B cell (primary cell): ENCODE data around the gene TEX101.

ENCODE experiments used
- EZH2 ChIP-seq: IDR thresholded peaks from 2 replicates; pipeline ENCODE4 v1.6.1; 2012; ENCODE audit warnings: borderline replicate concordance, low read depth, mild to moderate bottlenecking, moderate library complexity, low read length; ENCODE audit not compliant: insufficient read depth, poor library complexity, severe bottlenecking
- TF ChIP-seq, protein P1 (sequence below): fragments of 200-600 bp; IDR thresholded peaks from one replicate; pipeline ENCODE4 v1.8.0; 2022; ENCODE audit warnings: antibody characterized with exemption, mild to moderate bottlenecking

DNA sequence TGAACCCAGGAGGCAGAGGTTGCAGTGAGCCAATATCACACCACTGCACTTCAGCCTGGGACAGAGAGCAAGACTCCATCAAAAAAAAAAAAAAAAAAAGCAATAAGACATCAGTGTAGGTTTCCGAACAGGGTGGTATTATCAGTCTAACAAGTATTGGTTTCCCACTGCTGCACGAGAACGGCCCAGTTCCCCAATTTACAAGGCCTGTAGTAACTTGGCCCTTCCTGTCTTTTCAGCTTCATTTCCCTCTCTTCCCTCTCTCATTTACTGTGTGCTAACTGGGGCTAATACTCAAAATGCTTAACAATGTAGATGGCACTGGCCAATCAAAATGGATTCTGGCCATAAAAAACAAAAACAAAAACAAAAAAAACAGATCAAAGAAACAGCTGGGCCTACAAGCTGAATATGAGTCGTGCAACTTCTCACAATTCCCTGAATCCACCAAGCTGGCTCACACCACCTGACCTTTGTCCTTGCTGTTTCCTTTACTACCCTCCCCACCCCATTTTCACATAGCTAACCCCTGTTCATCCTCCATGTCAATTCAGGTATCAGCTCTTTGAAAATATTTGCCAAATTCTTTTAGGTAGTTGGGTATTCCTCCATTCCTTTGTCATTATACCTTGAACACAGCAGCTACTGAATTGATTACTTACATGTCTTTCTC, 2.4 kb downstream of the TEX101 start:
- TF ChIP-seq, protein P1, sequence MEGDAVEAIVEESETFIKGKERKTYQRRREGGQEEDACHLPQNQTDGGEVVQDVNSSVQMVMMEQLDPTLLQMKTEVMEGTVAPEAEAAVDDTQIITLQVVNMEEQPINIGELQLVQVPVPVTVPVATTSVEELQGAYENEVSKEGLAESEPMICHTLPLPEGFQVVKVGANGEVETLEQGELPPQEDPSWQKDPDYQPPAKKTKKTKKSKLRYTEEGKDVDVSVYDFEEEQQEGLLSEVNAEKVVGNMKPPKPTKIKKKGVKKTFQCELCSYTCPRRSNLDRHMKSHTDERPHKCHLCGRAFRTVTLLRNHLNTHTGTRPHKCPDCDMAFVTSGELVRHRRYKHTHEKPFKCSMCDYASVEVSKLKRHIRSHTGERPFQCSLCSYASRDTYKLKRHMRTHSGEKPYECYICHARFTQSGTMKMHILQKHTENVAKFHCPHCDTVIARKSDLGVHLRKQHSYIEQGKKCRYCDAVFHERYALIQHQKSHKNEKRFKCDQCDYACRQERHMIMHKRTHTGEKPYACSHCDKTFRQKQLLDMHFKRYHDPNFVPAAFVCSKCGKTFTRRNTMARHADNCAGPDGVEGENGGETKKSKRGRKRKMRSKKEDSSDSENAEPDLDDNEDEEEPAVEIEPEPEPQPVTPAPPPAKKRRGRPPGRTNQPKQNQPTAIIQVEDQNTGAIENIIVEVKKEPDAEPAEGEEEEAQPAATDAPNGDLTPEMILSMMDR, result no peak
- no peak for TF ChIP-seq EZH2
